NOMO-1 (cell line): ENCODE data around the gene BCAT1.
"Not testable (repeated sequence)": the region's sequence is repeated elsewhere in the genome, so short reads cannot be mapped to it uniquely, and the experiment has no call there.

Experiments used
- DNase-seq, 2 experiments: peaks; one replicate each; lab custom pipeline; 2025; ENCODE audit not compliant: unreplicated experiment in 2 of 2; lab: John Stamatoyannopoulos, UW

The BCAT1 gene

DNA sequence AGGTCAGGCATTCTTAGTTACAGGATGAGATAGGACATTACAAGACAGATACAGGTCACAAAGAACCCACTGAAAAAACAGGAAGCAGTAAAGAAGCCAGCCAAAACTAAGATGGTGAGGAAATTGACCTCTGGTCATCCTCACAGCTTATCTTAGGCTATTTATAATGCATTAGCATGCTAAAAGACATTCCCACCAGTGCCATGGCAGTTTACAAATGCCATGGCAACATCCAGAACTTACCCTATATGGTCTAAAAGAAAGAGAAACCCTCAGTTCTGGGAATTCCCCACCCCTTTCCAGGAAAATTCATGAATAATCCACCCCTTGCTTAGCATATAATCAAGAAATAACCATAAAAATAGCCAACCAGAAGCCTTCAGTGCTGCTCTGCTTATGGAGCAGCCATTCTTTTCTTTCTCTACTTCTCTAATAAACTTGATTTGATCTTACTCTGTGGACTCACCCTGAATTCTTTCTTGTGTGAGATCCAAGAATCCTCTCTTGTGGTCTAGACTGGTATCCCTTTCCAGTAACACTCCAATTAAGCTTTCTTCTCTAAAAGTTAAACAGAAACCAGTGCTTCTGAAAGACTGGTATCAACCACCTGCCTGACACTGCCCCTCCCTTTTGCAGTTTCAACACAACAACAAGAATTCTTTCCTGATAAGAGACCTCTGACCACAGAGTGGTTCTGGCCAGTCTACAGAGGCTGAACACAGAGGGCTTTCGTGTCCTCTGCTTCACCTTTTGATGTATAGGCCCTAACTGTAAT, 86.9 kb downstream of the BCAT1 start:
- peak in 1 of 2 experiments; percentile 18 for DNase-seq

DNA sequence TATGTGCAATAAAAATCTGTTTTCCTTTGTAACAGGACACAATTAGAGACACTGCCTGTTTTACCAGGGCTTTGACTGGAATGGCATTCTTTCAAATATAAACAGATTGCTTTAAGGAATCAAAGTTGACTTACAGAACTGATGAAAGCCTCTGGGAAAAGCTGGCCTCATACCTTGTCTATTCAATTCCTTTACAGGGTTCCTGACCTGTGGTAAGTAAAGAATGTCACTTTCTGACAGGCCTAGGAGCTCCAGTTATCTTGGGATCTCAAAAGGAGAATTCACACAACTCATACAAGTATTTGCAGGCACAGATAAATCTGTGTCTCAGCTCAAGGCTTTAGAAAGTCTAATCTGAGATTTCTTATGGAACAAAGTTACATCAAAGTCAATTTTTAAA, 88.4 kb downstream of the BCAT1 start:
- DNase-seq, result no peak

DNA sequence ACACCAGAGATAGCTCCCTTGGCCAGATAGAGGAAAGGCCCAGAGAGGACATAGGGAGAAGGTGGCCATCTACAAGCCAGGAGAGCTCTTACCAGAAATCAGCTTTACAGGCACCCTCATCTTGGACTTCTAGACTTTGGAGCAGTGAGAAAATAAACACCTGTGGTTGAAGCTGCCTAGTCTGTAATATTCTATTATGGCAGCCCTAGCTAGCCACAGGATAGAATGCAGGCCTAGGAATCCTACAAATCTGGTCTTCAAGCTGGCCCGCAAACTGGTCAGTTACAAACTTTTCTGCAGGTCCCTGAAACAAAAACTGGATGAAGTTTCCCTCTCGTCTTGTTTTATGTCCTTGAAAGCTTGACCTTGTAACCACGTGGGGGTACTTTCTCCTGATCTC, 92.4 kb downstream of the BCAT1 start:
- no peak for DNase-seq

DNA sequence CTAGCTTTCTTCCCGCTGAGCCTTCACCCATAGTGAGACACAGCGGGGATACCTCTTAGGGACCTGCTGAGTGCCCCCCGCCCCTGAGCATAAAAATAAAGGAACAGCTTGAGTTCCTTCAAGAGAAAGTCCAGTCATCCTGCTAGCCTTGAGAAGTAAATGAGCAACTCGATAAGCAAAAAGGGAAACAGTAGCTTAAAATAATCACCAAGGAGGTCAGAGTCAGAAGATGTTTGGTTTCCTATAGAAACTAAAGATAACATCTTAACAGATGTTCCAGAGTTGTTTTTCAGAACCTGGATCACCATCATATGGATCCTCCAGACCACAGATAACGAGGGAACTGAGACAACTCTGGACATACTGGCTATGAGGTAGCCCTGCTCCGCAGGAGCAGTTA, 94.0 kb downstream of the BCAT1 start:
- no peak for DNase-seq

DNA sequence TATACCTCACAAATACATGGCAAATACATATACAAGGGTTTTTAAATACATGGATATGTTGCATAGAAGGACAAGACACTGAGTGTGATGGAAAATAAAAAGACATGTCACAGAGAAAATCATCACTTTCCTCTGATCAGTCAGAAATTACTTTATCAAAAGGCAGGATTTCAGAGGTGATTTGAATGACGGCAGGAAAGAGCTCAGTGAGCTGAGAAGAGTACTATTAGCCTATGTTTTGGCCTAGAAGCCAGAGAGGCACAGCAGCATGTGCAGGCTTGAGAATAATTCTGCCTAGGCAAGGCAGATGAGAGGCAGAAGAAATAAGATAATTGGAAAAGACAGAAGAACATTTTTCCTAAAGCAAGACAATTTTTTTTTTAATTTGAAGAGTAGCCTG, 94.9 kb downstream of the BCAT1 start:
- DNase-seq, result no peak

DNA sequence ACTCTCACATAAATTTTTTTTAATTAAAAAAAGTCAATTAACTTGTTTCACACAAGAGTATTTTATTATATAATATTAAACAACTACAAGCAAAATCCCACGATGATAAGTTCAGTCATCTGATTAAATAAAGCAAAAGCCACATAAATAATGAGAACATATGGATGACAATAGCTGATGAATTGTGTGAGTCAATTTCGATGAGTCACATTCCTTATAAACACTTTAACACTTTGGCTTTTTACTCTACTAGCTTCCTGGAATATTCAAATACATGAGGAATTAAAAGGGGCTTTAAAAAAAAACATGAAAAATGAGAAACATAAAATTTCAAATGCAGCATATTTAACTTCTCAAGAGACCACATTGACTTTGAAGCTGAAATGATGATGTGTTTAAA, 95.3 kb downstream of the BCAT1 start:
- DNase-seq, result no peak

DNA sequence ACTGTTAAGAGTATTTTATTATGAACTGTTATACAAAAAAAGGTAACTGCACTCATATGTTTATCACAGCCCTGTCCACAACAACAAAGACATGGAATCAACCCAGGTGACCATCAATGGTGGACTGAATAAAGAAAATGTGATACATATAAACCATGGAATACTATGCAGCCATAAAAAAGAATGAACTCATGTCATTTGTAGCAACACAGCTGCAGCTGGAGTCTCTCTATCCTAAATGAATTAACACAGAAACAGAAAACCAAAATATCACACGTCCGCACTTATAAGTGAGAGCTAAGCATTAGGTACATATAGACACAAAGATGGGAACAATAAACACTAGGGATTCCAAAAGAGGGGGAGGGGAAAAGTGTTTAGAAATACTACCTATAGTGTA, 95.8 kb downstream of the BCAT1 start:
- DNase-seq, result no peak

DNA sequence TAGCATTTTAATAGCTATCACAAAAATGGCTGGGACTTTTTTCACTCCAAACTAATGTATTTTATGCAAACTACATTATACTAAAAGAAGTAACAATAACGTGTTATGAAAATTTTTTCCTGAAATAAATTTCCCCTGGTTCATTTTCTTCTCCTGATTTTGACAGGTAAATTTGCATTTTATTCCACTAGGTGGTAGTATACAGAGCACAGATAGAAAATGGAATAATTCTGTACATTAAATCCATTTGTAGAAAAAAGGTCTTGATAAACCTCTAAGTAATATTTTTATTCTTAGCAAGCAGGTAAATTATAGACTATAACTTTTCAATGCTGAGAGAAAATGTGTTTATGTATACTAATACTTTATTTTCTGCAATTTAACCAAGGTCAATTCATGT, 96.5 kb downstream of the BCAT1 start:
- no peak for DNase-seq

DNA sequence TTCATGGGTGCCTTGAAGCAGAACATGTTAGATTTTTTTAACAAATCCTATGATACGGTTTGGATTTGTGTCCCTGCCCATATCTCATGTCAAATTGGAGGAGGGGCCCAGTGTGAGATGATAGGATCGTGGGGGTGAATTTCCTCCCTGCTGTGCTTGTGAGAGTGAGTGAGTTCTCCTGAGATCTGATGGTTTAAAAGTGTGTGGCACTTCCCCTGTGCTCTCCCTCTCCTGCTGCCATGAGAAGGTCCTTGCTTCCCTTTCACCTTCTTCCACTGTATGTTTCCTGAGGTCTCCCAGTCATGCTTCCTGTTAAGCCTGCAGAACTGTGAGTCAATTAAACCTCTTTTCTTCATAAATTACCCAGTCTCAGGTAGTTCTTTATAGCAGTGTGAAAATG, 97.0 kb downstream of the BCAT1 start:
- not testable (repeated sequence) for DNase-seq

DNA sequence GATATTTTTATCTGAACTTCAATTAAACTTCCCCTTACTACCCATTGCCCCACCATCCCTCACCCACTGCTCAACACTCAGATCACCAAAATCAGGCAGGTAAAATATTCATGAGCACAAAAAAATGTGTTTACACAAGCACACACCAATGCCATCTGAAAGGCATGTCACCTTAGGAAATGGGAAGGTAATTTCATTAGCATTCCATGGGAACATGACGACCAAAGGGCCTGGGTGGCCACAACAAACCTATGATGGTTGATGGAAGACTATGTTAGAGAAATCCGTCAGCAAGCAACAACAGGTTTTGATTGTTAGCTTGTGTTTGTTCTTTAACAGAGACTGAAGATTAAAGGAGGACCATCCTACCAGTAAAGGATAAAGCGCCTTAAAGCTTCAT, 97.6 kb downstream of the BCAT1 start:
- DNase-seq, result no peak

DNA sequence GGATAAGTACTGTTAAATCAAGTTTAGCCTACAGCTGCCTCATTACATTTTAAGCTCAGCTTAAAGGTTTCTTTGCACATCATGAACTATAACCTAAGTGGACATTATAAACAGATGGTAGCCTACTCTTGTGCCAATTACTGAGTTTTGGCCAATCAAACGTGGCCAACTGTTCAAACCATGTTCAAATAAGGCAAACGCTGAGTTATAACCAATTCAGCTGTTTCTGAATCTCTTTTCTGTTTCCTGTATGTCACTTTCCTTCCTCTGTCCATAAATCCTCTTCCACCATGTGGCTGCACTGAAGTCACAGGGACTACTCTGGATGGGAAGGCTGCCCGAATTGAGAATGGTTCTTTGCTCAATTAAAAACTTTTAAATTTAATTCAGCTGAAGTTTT, 98.4 kb downstream of the BCAT1 start:
- DNase-seq, result peak in 1 of 2 experiments; percentile 15

DNA sequence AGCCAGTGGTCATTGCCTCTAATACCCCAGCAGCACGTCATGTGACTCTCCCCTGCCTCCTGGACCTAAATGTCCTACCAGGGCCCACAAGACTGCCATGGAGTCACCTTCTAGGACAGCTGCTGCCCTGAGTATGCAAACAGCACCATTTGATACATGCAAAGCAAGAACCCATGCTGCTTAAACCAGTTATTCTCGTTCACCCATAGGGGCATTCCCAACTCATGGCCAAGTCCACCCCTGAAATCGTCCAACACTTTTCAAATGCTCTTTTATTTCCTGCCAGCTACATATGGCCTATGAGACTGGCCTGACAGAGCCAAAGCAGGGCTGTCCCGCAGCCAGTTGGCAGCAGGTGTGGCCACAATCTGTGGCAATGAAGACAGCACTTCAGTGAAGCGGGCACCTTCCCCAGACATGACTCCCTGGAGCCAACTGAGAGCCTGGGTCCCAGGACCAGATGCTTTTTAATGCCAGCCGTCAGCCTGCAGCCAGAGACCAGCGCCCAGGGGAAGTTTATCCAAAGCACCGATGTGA, 99.9 kb downstream of the BCAT1 start:
- no peak for DNase-seq

DNA sequence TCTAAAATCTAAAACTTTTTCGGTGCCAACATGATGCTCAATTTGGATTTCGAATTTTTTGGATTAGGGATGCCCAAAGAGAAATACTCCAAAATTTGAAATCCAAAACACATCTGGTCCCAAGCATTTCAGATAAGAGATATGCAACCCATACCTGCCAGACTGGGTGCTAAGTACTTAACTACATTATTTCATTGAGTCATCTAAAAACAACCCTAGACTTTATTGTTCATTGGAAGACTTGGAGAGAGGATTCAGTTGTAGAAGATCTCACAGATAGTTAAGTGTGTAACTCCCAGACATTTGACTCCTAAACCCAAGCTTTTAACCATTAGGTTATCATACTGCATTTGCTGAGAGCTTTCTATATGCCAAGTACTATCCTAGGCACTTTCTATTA, 102.2 kb downstream of the BCAT1 start:
- DNase-seq, result no peak

DNA sequence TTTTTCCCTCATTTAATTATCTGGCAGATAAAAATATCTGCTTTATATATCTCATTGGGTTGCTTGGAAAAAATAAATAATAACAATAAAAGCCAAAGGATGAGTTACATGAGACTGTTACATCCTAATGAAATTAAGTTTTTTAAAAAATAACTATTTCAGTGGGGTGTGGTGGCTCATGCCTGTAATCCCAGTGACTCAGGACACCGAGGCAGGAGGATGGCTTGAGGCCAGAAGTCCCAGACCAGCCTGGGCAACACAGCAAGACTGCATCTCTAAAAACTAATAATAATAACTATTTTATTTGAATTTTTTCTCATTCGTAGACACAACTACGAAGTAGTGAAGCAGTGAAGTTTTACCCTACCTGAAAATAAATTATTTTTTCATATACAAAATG, 103.3 kb downstream of the BCAT1 start:
- DNase-seq, result no peak

DNA sequence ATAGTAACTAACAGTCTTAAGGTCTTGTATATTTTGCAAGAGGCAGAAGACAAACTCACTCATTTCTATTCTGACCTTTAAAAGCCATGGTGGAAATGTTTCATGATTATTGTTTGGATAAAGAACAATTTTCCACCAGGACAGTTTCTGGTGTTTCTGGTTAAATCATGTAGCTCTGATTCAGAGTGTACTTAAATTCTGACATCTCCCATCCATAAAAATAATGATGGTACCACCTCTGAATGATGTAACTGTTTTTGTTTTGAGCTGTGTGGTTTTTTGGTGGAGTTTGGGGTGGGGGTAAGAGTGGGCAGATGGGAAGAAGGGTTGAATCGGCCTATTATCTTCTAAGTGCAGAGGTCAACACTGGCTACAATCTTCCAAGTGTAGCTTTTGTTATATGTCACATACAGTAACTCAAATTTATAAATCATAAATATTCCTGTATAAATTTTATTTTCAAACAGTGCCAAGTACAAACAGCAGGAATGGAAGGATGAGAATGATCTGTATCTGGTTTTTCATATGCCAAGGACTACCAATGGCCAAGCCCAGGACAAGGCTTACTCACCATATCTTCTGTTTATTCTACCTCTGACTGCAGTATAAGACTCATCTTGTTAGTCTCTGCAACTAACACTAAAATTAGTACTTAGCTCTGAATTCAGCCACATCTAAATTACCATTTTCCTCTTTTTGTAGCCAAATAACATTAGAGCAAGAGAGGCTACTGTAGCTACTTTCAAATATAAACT, 108.7 kb downstream of the BCAT1 start:
- no peak for DNase-seq

DNA sequence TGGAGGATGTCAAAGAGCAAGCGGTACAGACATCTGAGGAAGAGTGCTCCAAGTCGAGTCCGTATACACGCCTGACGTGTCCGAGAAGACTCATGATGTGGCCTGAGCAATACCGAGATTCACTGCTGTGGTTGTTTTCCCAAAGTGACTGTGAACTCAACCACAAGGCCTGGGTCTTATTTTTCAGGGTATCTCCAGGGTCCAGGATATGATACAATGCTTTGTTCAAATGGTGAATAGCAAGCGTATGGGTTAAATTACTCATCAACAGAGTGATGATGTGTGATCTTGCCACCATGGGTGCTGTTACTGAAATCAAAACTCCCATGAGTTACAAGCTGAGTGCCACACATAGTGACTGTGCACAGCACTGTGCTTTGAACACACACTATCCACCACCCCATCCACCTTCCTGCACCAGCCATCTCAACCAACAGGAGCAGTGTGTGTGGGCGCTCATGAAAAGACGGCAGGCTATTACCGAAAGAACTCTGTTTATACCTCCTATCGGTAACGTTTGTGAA, 109.6 kb downstream of the BCAT1 start:
- DNase-seq, result no peak

DNA sequence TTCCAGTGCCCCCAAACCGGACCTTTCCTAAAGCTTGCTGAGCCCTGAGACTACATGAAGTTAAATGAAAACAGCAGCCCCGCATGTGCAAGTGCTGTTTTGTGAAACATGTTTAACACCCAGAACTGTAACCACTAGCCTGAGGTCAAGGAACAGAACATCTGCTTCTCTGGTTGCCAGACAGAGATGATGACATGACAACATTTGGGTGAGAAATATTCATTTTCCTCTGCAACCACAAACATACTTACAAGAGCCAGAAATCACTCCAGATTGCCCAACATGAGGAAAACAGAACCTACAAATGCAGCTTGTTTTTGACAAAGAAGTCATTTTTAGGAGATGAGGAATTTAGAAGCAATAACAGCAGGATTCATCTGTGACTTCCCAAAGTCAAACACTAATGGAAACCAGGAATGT, 110.4 kb downstream of the BCAT1 start:
- DNase-seq, result peak; percentile 64 to 86

DNA sequence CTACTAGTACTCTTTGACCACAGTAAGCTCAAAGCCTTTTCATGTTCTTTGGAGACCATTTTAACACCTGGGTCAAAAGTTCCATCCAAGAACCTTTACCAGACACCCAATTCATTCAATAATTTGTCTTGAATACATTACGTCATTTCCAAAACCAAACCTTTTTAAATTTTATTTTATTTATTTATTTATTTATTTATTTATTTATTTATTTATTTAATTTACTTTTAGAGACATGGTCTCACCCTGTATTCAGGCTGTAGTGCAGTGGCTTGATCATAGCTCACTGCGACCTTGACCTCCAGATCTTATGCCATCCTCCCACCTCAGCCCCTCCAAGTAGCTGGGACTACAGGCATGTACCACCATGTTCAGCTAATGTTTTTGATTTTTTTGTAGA, 113.5 kb downstream of the BCAT1 start:
- no peak for DNase-seq

DNA sequence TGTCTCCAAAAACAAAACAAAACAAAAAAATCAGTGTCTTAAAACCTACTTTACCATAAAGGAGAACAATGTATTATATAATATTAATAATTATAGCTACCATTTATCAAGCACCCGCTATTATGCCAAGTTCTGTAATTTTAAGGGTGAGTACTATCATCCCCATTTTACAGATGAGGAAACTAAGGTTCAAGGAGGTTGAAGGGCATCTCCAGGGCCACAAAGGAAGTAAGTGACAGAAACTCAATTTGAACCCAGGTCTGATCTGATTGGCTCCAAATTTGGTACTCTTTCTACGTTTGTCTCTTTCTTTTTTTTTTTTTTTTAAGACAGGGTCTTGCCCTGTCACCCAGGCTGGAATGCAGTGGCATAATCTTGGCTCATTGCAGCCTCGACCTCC, 115.4 kb downstream of the BCAT1 start:
- DNase-seq, result no peak

DNA sequence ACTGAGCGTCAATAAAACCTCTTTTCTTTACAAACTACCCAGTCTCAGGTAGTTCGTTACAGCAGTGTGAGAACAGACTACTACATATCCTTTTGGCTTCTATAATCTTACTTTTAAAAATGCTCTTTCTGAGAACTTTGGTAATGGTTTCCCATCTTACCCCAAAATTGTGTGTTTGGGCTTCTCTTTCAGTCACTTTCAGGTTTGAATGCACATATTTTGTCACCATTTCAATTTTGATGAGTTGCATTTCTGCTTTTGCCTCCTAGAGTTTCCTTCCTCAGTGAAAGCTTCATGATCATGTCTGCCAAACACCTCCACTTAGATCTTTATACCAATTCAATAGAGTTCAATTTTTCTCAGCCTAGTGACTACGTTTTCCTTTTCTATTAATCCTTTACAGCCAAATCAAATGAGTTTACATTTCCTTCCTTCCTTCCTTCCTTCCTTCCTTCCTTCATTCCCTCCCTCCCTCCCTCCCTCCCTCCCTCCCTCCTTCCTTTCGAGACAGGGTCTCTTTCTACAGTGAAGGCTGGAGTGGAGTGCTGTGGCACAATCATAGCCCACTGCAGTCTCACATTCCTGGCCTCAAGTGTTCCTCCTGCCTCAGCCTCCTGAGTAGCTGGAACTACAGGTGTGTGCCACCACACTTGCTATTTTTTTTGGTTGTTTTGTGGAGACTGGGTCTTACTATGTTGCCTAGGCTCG, 124.9 kb downstream of the BCAT1 start:
- peak in 1 of 2 experiments; percentile 27 for DNase-seq
